A549 (cell line): ENCODE measurements around the gene GZMM.

ENCODE experiments used
- CHD2 ChIP-seq: fragments of 150-350 bp; IDR thresholded peaks from 2 replicates; pipeline ENCODE4 v1.6.1; 2014; ENCODE audit warnings: low read length; ENCODE audit not compliant: partially characterized antibody
- CTCF ChIP-seq: fragments of >200 bp; sonication (Bioruptor Twin); formaldehyde crosslinking; IDR thresholded peaks from 3 replicates; pipeline ENCODE4 v1.5.1; 2016
- EP300 ChIP-seq, 2 experiments: fragments of >200 bp; sonication (Bioruptor Twin); formaldehyde crosslinking; IDR thresholded peaks; 2 replicates in 1 of 2; 3 replicates in 1 of 2; pipeline ENCODE4 v1.6.1; 2016 to 2017
- GATA3 ChIP-seq: IDR thresholded peaks from 2 replicates; pipeline ENCODE4 v1.6.1; 2012; ENCODE audit warnings: borderline replicate concordance
- HMGXB4 ChIP-seq: fragments of 250-450 bp; sonication (Bioruptor Pico); IDR thresholded peaks from 2 replicates; pipeline ENCODE4 v1.5.0; 2021; ENCODE audit warnings: mild to moderate bottlenecking, moderate library complexity, borderline replicate concordance
- MAFK ChIP-seq: fragments of 450-650 bp; IDR thresholded peaks from 2 replicates; pipeline ENCODE4 v1.6.1; 2014; ENCODE audit not compliant: partially characterized antibody
- MAX ChIP-seq: IDR thresholded peaks from 2 replicates; pipeline ENCODE4 v1.6.1; 2012
- PBX3 ChIP-seq: IDR thresholded peaks from 2 replicates; pipeline ENCODE4 v1.6.1; 2012
- POLR2A ChIP-seq: IDR thresholded peaks from 2 replicates; pipeline ENCODE4 v1.6.1; 2012; ENCODE audit warnings: mild to moderate bottlenecking, low read length
- RNF2 ChIP-seq: fragments of 200-600 bp; sonication (generic); IDR thresholded peaks from 2 replicates; pipeline ENCODE4 v1.6.1; 2016; ENCODE audit warnings: low read depth, mild to moderate bottlenecking, antibody characterized with exemption, moderate library complexity, borderline replicate concordance

GRCh38 chr19:501646-502045, 42.2 kb upstream of the GZMM start:
- TF ChIP-seq RNF2 (no peak), POLR2A (no peak), CHD2 (no peak), PBX3 (no peak), GATA3 (no peak), MAFK (no peak), EP300 (IDR thresholded peaks at IDR 0.05) (no peak), HMGXB4 (CRISPR knock-in tag) (no peak), CTCF (no peak), MAX (no peak)
